Ramos (cell line): ENCODE measurements around the gene NPAS1.
"Not testable (repeated sequence)": the region's sequence is repeated elsewhere in the genome, so short reads cannot be mapped to it uniquely, and the experiment has no call there.

ENCODE experiments used
- in situ Hi-C: fragments of 300-500 bp; cut with MboI; formaldehyde crosslinking; loops from one replicate; pipeline ENCODE4 v1.14.3; 2022; ENCODE audit warnings: low sequenced_read_pairs; ENCODE audit not compliant: unreplicated experiment

NPAS1 gene

GRCh38 chr19:47039239-47039874 lies 19.7 kb downstream of the NPAS1 start:
- in situ Hi-C loops = no loop called here

GRCh38 chr19:47040869-47041268 lies 21.2 kb downstream of the NPAS1 start:
- in situ Hi-C loops = no loop called here

- in situ Hi-C loops = no loop called here
Observed at GRCh38 chr19:47044946-47045866, 25.6 kb downstream of the NPAS1 start.

- in situ Hi-C loops = no loop called here
Observed at GRCh38 chr19:47045867-47046470, 26.3 kb downstream of the NPAS1 start.

GRCh38 chr19:47047272-47047762 lies 27.7 kb downstream of the NPAS1 start:
- in situ Hi-C loops = no loop called here

GRCh38 chr19:47047763-47048405 lies 28.2 kb downstream of the NPAS1 start:
- in situ Hi-C loops = no loop called here

GRCh38 chr19:47049307-47049700 lies 29.7 kb downstream of the NPAS1 start:
- in situ Hi-C loops = no loop called here

GRCh38 chr19:47050562-47050961 lies 30.9 kb downstream of the NPAS1 start:
- in situ Hi-C loops = not testable (repeated sequence)

GRCh38 chr19:47056411-47056810 lies 36.8 kb downstream of the NPAS1 start:
- in situ Hi-C loops = no loop called here

GRCh38 chr19:47057328-47057727 lies 37.7 kb downstream of the NPAS1 start:
- in situ Hi-C loops = no loop called here

GRCh38 chr19:47058621-47059022 lies 39.0 kb downstream of the NPAS1 start:
- in situ Hi-C loops = no loop called here

GRCh38 chr19:47063874-47064273 lies 44.2 kb downstream of the NPAS1 start:
- in situ Hi-C loops = no loop called here

- in situ Hi-C loops = no loop called here
Observed at GRCh38 chr19:47065242-47065641, 45.6 kb downstream of the NPAS1 start.

- in situ Hi-C loops = no loop called here
Observed at GRCh38 chr19:47066376-47067214, 47.0 kb downstream of the NPAS1 start.

- in situ Hi-C loops = no loop called here
Observed at GRCh38 chr19:47067215-47067847, 47.7 kb downstream of the NPAS1 start.

- in situ Hi-C loops = no loop called here
Observed at GRCh38 chr19:47068246-47068645, 48.6 kb downstream of the NPAS1 start.

- in situ Hi-C loops = no loop called here
Observed at GRCh38 chr19:47068876-47069406, 49.3 kb downstream of the NPAS1 start.

- in situ Hi-C loops = no loop called here
Observed at GRCh38 chr19:47069795-47070194, 50.2 kb downstream of the NPAS1 start.

GRCh38 chr19:47070756-47071155 lies 51.1 kb downstream of the NPAS1 start:
- in situ Hi-C loops = no loop called here
